Body of pancreas (tissue), 4 donors: ENCODE measurements around the gene NPR2. TPM values are rescaled to one million over a fixed set of nuclear protein-coding genes. Genes with fewer than 3 reads are reported as not detected.
A peak's percentile ranks its signal among the peaks of the same experiment; 100 is the strongest.

ENCODE experiments used
- ATAC-seq: fragments of 150-250 bp; one replicate; pipeline ENCODE4 v1.9.1; 2016
- DNase-seq, 4 donors: peaks; one replicate each; pipeline ENCODE4 v3.0.0-alpha.2; 2019
- H3K27ac ChIP-seq, 4 donors: fragments of 200-600 bp; sonication (generic); 1 replicate in 3 of 4; 2 replicates in 1 of 4; pipeline versions ENCODE4 v1.5.1 to v1.6.1; 2016 to 2019; ENCODE audit warnings: mild to moderate bottlenecking in 1 of 4, mixed read lengths in 1 of 4, moderate library complexity in 1 of 4
- H3K27me3 ChIP-seq, 2 donors: fragments of 200-600 bp; sonication (generic); one replicate each; pipeline ENCODE4 v1.6.0; 2016; ENCODE audit warnings: mild to moderate bottlenecking in 1 of 2
- H3K36me3 ChIP-seq, 2 donors: fragments of 200-600 bp; sonication (generic); replicated peaks in 1 of 2; 2 replicates each; pipeline ENCODE4 v1.5.1; 2016; ENCODE audit warnings: low read depth in 2 of 2; ENCODE audit not compliant: insufficient read depth in 1 of 2
- H3K4me1 ChIP-seq: fragments of 200-600 bp; sonication (generic); one replicate; pipeline ENCODE4 v1.6.0; 2016
- H3K4me3 ChIP-seq, 2 donors: fragments of 200-600 bp; sonication (generic); 1 replicate in 1 of 2; 2 replicates in 1 of 2; pipeline ENCODE4 v1.5.1; 2016 to 2019
- H3K9me3 ChIP-seq, 3 donors: fragments of 200-600 bp; sonication (generic); 1 replicate in 2 of 3; 2 replicates in 1 of 3; pipeline ENCODE4 v1.5.1; 2016
- POLR2A ChIP-seq, 3 donors: fragments of 450-650 bp; IDR thresholded peaks; one replicate each; pipeline ENCODE4 v1.6.1; 2016; ENCODE audit warnings: antibody characterized with exemption in 3 of 3, mild to moderate bottlenecking in 2 of 3
- WGBS, 2 donors: methylation state at CpG; one replicate each; pipeline ENCODE4 v1.1.5; 2017; 5-methylcytosine and 5-hydroxymethylcytosine counted together
- intact Hi-C: fragments of 100-400 bp; cut with DNase I; formaldehyde crosslinking; loops from one replicate; pipeline ENCODE4 v1.15.1; 2023
- total RNA-seq, 2 donors: library from RNA; depleted of rRNA; stranded (reverse); fragments of >200 nt; gene quantifications; one replicate each; pipeline ENCODE4 v1.1.0, GENCODE V29; 2016
- TF ChIP-seq, protein P1 (sequence below), 7 experiments: fragments of 450-650 bp in 4 of 7; fragments of 200-600 bp in 3 of 7; sonication (generic) in 3 of 7; IDR thresholded peaks; one replicate each; pipeline ENCODE4 v1.5.1; 2016 to 2019; ENCODE audit warnings: antibody characterized with exemption in 7 of 7

NPR2 gene
- total RNA-seq, 2 donors from 2014 or later: 5.4 to 20.1 TPM

DNA sequence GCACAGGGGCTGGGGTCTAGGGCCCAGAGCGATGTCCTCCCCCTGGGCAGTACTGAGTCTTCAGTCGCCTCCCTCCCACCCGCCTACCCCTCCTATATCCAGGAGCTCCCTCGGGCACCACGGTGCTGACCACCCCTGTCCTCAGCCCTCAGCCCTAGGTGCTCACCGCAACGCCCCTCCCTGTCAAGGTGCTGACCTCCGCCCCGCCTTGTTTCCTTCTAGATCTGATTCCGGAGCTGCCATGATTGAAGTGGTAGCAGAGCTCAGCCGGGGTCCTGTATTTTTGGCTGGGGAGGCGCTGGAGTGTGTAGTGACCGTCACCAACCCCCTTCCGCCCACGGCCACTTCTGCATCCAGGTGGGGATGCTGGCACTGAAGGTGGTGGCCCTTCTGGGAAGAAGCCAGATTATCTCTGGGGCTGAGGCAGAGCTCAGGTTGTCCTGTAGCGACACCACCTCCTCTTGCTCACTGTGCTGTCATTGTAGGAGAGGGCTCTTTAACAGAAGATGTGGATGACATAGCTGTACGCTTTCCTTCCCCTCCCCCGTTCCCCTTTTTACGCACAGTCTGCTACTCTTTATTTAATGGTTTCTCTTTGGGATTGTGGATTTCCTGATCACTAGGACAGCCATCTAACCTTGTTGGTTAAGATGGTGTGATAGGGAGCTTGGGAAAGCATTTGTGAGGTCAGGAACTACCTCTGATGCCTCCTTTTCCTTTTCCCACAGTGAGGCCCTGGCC lies 41.7 kb upstream of the NPR2 start:
- TF ChIP-seq, protein P1, sequence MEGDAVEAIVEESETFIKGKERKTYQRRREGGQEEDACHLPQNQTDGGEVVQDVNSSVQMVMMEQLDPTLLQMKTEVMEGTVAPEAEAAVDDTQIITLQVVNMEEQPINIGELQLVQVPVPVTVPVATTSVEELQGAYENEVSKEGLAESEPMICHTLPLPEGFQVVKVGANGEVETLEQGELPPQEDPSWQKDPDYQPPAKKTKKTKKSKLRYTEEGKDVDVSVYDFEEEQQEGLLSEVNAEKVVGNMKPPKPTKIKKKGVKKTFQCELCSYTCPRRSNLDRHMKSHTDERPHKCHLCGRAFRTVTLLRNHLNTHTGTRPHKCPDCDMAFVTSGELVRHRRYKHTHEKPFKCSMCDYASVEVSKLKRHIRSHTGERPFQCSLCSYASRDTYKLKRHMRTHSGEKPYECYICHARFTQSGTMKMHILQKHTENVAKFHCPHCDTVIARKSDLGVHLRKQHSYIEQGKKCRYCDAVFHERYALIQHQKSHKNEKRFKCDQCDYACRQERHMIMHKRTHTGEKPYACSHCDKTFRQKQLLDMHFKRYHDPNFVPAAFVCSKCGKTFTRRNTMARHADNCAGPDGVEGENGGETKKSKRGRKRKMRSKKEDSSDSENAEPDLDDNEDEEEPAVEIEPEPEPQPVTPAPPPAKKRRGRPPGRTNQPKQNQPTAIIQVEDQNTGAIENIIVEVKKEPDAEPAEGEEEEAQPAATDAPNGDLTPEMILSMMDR (IDR thresholded peaks at IDR 0.05): no peak
- no peak for TF ChIP-seq POLR2A (IDR thresholded peaks at IDR 0.05)
- Histone ChIP-seq H3K27ac (peak overlapping the region; percentile 79 to 90 (median 86)), H3K9me3 (no peaks in the 10 kb centered on the region), H3K36me3 (peaks cover 0 to 17% of the 10 kb centered on the region in 2 donors), H3K27me3 (no peaks in the 10 kb centered on the region), H3K4me3 (peak overlapping the region; percentile 82 to 90), H3K4me1 (peaks cover 39% of the 10 kb centered on the region)
- DNase-seq: peak; percentile 46 to 58 (median 50)
- intact Hi-C loops: no loop called here
- WGBS, 2 donors: 1 to 3% methylated on average over 19 of the region's 19 CpGs
- peak; percentile 52 for ATAC-seq

DNA sequence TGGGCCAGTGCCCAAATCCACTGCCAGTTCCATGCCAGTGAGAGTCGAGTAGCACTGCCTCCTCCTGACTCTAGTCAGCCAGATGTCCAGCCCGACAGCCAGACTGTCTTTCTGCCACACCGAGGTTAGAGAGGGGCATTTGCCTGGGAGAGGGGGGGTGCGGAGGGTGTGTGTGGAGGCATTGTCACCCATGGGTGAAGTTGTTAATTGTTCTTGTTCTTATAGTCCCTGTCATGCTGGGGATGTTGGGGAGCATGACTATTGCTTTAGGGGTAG lies 41.2 kb upstream of the NPR2 start:
- Histone ChIP-seq H3K27ac (peak overlapping the region in 3 of 4 donors; percentile 79 to 87 (median 85)), H3K9me3 (no peaks in the 10 kb centered on the region), H3K36me3 (peaks cover 0 to 17% of the 10 kb centered on the region in 2 donors), H3K27me3 (no peaks in the 10 kb centered on the region), H3K4me3 (peak overlapping the region in 1 of 2 donors; percentile 90), H3K4me1 (peaks cover 39% of the 10 kb centered on the region)
- ATAC-seq (no peak), DNase-seq (no peak)
- WGBS, 2 donors: 36 to 51% methylated on average over 3 to 4 of the region's 4 CpGs
- intact Hi-C loops: no loop called here
- no peak for TF ChIP-seq POLR2A (IDR thresholded peaks at IDR 0.05)
- TF ChIP-seq, protein P1 (IDR thresholded peaks at IDR 0.05): no peak

DNA sequence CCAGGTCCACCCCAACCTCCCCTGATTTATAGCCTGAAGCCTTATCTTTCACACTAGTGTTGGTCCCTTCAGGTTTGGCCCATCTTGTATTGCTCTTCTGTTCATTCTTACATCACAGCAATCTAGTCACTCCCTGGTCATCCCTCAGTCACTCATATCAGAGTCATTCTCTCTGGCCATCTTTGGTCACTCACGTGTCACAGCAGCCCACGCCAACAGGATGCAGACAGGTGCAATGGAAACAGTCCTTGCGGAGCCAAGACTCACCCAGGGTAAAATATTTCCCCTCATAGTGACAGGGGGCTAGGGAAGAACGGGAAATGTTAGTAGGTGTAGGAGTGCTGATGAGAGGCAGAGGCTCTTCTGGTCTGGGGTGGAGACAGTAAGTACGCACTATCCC lies 37.9 kb upstream of the NPR2 start:
- Histone ChIP-seq H3K36me3 (peaks cover 0 to 17% of the 10 kb centered on the region in 2 donors), H3K4me3 (no peak overlapping the region), H3K27me3 (no peaks in the 10 kb centered on the region), H3K27ac (no peak overlapping the region), H3K4me1 (peaks cover 32% of the 10 kb centered on the region), H3K9me3 (no peaks in the 10 kb centered on the region)
- WGBS, 2 donors: 87 to 97% methylated on average over 5 of the region's 5 CpGs
- intact Hi-C loops: no loop called here
- ATAC-seq (no peak), DNase-seq (no peak)
- no peak for TF ChIP-seq POLR2A (IDR thresholded peaks at IDR 0.05)
- TF ChIP-seq, protein P1 (IDR thresholded peaks at IDR 0.05): no peak

DNA sequence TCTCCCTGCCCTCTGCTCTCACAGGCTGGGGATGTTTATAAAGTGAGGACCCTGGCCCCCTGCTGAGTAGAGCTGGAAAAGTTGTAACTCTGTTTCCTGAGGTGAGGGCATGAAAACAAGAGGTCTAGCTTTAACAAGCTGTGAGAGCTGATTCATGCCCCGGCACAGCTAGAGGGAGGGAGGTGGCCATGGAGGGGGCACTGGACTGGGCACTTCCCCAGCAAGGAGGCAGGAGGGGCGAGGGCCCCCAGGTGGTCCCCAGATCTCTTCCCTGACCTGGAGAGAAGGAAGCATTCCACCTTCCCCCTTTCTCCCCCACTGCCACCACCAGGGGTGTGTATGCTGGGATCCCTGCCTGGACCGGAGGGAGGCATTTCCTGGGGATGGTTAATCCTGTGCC lies 37.1 kb upstream of the NPR2 start, which contains the start of gene MSMP:
TSS of gene MSMP (minus strand) at position 13 of the 400 bp plus-strand sequence. CDS start 147 bp downstream, outside the sequence.
- H3K4me1 ChIP-seq: peaks cover 38% of the 10 kb centered on the region
- peaks cover 0 to 17% of the 10 kb centered on the region in 2 donors for H3K36me3 ChIP-seq
- H3K9me3 ChIP-seq: no peaks in the 10 kb centered on the region
- TF ChIP-seq, protein P1 (IDR thresholded peaks at IDR 0.05): no peak
- no peak for TF ChIP-seq POLR2A (IDR thresholded peaks at IDR 0.05)
- H3K4me3 ChIP-seq: no peak within 1 kb of the TSS
- intact Hi-C loops: no loop called here
- DNase-seq (no peak), ATAC-seq (no peak)
- H3K27me3 ChIP-seq: no peaks in the 10 kb centered on the region
- no peak within 1 kb of the TSS for H3K27ac ChIP-seq
- 0 to 50% methylated on average over 1 to 2 of the region's 3 CpGs for WGBS, 2 donors

DNA sequence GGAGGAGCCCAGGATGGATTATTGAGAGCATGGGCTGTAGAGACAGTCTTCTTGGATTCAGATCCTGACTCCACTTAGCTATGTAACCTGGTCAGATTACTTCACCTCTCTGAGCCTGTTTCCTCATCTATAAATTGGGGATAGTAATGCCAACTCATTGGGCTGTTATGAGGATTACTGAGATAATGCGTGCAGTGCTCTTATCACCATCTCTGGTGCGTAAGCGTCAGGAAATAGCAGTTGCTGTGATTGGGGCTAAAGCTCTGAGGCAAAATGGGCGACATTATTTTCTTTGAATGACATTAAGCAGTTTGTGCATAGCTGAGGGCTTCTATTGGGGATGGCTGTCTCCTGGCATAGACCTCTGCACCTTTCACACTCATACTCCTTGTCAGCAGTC lies 36.3 kb upstream of the NPR2 start:
- DNase-seq: no peak
- Histone ChIP-seq H3K4me1 (peaks cover 39% of the 10 kb centered on the region), H3K27ac (no peak overlapping the region), H3K36me3 (peaks cover 0 to 17% of the 10 kb centered on the region in 2 donors), H3K4me3 (no peak overlapping the region), H3K9me3 (no peaks in the 10 kb centered on the region), H3K27me3 (no peaks in the 10 kb centered on the region)
- intact Hi-C loops: no loop called here
- 81 to 82% methylated on average over 4 of the region's 4 CpGs for WGBS, 2 donors
- no peak for ATAC-seq
- TF ChIP-seq, protein P1 (IDR thresholded peaks at IDR 0.05): no peak
- no peak for TF ChIP-seq POLR2A (IDR thresholded peaks at IDR 0.05)
